OCI-LY3 (cell line): Measurements from ENCODE around the gene TP53TG3D.
"Not testable (repeated sequence)": the region's sequence is repeated elsewhere in the genome, so short reads cannot be mapped to it uniquely, and the experiment has no call there.

Experiments used
- CTCF ChIP-seq: fragments of 200-600, 300-600 bp; sonication (generic); IDR thresholded peaks from 2 replicates; pipeline ENCODE4 v1.5.1; 2014; ENCODE audit warnings: antibody characterized with exemption, low read length, low read depth
- EZH2phosphoT487 ChIP-seq: fragments of 200-600 bp; shearing (Covaris generic); IDR thresholded peaks from 2 replicates; pipeline ENCODE4 v1.6.1; 2018; ENCODE audit warnings: antibody characterized with exemption, mixed run types, low read depth

- TF ChIP-seq CTCF, EZH2phosphoT487: not testable (repeated sequence)
Observed at GRCh38 chr16:32287743-32288142, 34.7 kb downstream of the TP53TG3D start.
